Cardiac muscle cell (in vitro differentiated cells and primary cell): Measurements from ENCODE around the gene A4GALT. TPM values are rescaled to one million over a fixed set of nuclear protein-coding genes. Genes with fewer than 3 reads are reported as not detected.

Experiments
- DNase-seq, 2 donors: peaks; one replicate each; pipeline versions ENCODE4 v3.0.0 to v3.0.0-alpha.2; 2010 to 2017; ENCODE audit warnings: low read depth in 1 of 2, low spot score in 1 of 2
- H3K27ac ChIP-seq: fragments of 200-600 bp; sonication (generic); 2 replicates; pipeline ENCODE4 v1.5.1; 2016
- H3K27me3 ChIP-seq: fragments of 200-600 bp; sonication (generic); 2 replicates; pipeline ENCODE4 v1.6.0; 2016; ENCODE audit warnings: control low read depth
- H3K36me3 ChIP-seq: fragments of 200-600 bp; sonication (generic); 2 replicates; pipeline ENCODE4 v1.5.1; 2016; ENCODE audit warnings: control low read depth
- H3K4me1 ChIP-seq: fragments of 200-600 bp; sonication (generic); 2 replicates; pipeline ENCODE4 v1.8.1; 2017; ENCODE audit warnings: low read depth, mild to moderate bottlenecking, mixed run types
- H3K4me3 ChIP-seq: fragments of 200-600 bp; sonication (generic); 2 replicates; pipeline ENCODE4 v1.5.1; 2016; ENCODE audit warnings: mild to moderate bottlenecking
- H3K9me3 ChIP-seq: fragments of 200-600 bp; sonication (generic); 2 replicates; pipeline ENCODE4 v1.5.1; 2017; ENCODE audit warnings: low read depth, mild to moderate bottlenecking, control low read depth
- polyA plus RNA-seq: library from polyadenylated mRNA; unstranded; fragments of >200 nt; fragmentation: Nextera tagmentation; extraction: Ambion mirVana; gene quantifications from 2 replicates; pipeline ENCODE4 v1.2.1, GENCODE V29; 2016
- total RNA-seq: library from RNA; depleted of rRNA; stranded (reverse); fragments of >200 nt; gene quantifications from 2 replicates; pipeline ENCODE4 v1.2.3, GENCODE V29; 2016
- TF ChIP-seq, protein P1 (sequence below): IDR thresholded peaks from 2 replicates; pipeline ENCODE4 v1.5.1; 2012; ENCODE audit warnings: low read depth, mild to moderate bottlenecking, low read length

The A4GALT gene
- total and polyA plus RNA-seq, 2 experiments from 2014 or later = 15.1 to 26.1 TPM

DNA sequence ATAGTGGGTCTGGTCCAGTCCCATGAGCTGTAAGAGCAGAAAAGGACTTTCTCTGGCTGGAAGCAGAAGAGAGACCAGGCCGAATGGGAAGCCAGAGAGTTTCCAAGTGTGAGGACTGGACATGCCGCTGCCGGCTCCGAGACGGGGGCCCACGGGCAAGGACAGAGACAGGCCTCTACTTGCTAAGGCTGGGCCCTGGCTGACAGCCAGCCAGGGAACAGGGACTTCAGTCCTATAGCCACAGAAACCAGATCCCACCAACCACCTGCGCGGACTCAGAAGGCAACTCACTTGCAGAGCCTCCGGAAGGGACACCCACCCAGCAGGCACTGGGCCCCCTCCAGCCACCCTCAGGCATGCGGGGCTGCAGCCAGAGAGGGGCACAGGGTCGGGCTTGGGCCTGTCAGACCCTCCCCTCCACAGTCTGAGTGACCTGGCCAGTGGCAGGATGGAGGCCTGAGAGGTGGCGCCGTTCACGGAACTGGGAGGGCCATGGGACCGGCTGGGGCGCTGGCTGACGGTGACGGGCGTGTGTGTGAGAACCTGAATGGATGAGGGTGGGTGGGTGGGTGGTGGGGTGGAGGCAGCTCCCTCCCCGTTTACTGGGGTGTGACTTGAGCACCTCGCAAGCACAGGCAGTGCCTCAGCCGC lies 47.8 kb upstream of the A4GALT start:
- TF ChIP-seq, protein P1, sequence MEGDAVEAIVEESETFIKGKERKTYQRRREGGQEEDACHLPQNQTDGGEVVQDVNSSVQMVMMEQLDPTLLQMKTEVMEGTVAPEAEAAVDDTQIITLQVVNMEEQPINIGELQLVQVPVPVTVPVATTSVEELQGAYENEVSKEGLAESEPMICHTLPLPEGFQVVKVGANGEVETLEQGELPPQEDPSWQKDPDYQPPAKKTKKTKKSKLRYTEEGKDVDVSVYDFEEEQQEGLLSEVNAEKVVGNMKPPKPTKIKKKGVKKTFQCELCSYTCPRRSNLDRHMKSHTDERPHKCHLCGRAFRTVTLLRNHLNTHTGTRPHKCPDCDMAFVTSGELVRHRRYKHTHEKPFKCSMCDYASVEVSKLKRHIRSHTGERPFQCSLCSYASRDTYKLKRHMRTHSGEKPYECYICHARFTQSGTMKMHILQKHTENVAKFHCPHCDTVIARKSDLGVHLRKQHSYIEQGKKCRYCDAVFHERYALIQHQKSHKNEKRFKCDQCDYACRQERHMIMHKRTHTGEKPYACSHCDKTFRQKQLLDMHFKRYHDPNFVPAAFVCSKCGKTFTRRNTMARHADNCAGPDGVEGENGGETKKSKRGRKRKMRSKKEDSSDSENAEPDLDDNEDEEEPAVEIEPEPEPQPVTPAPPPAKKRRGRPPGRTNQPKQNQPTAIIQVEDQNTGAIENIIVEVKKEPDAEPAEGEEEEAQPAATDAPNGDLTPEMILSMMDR = no peak
- H3K9me3 ChIP-seq = no peaks in the 10 kb centered on the region
- H3K4me3 ChIP-seq = no peak overlapping the region
- H3K36me3 ChIP-seq = no peaks in the 10 kb centered on the region
- no peak overlapping the region for H3K27ac ChIP-seq
- no peak for DNase-seq
- H3K4me1 ChIP-seq = peaks cover 7% of the 10 kb centered on the region
- no peaks in the 10 kb centered on the region for H3K27me3 ChIP-seq

DNA sequence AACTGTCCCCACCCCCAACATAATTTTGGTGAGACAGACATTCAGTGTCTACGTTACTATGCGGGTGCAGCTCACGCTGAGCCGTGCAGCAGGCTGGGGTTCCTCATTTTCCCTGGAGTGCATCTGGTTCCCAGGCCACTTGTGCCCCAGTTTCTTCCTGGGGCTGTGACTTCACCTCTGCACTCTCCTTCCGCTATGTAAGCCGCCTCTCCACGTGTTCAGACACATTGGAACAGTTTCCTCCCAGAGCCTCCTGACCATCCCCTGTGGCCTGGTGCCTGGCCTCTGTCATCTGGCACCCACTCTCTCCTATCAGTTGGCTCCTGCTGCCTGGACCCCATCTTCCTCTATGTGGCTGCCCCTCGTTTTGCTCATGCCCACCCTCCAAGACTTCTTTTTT lies 46.2 kb upstream of the A4GALT start:
- Histone ChIP-seq H3K27me3 (no peaks in the 10 kb centered on the region), H3K9me3 (no peaks in the 10 kb centered on the region), H3K27ac (peak overlapping the region; percentile 60), H3K4me1 (peaks cover 3% of the 10 kb centered on the region), H3K4me3 (no peak overlapping the region), H3K36me3 (no peaks in the 10 kb centered on the region)
- TF ChIP-seq, protein P1 = no peak
- peak in 1 of 2 donors; percentile 58 for DNase-seq

DNA sequence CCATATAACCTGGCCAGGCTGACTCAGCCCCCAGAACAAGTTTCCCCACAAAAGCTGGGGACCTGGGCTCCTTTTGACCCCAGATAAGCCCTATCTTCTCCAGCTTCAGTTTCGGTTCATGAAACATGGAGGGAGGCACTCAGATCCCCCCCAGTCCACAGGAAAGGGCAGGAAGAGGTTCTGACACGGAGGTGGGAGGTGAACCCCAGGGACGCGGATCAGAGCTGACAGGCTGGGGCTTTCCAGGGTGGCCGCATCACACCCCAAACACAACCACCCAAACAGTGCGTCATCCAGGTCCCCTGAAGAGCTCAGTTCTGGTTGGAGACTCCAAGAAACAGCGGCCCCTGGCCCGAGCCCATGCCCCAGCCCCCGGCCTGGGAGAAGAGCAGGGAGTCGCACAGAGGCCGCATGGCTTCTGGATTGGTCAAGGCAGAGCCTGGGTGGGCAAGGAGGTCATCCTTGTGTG lies 44.3 kb upstream of the A4GALT start:
- TF ChIP-seq, protein P1 = no peak
- H3K27ac ChIP-seq = no peak overlapping the region
- H3K4me1 ChIP-seq = peaks cover 3% of the 10 kb centered on the region
- H3K36me3 ChIP-seq = no peaks in the 10 kb centered on the region
- H3K27me3 ChIP-seq = no peaks in the 10 kb centered on the region
- H3K4me3 ChIP-seq = no peak overlapping the region
- no peaks in the 10 kb centered on the region for H3K9me3 ChIP-seq
- DNase-seq = no peak

DNA sequence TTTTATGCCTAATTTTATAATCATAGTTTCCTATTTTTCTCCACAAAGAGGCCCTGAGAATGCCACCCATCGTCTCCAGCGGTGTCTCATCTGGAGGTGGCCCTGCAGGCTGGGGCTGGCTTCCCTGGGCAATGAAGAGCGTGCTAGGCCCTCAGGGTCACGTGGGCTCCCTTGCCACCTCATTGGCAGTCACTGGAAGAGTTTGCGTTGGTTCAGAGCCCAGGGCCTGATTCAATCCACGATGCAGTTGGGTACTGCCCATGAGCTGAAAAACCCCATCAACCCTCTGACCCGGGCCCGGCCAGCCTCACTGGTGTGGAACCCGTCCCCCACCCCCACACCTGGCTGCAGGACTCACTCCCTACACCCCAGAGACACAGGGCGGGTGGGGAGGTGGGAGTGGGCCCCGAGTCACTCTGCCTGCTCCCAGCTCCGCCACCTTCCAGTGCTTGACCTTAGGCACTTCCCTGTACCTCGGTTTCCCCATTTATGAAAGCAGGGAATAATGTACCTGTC lies 43.4 kb upstream of the A4GALT start:
- Histone ChIP-seq H3K36me3 (no peaks in the 10 kb centered on the region), H3K4me3 (no peak overlapping the region), H3K9me3 (no peaks in the 10 kb centered on the region), H3K4me1 (peaks cover 3% of the 10 kb centered on the region), H3K27me3 (no peaks in the 10 kb centered on the region), H3K27ac (no peak overlapping the region)
- TF ChIP-seq, protein P1 = no peak
- DNase-seq = no peak

DNA sequence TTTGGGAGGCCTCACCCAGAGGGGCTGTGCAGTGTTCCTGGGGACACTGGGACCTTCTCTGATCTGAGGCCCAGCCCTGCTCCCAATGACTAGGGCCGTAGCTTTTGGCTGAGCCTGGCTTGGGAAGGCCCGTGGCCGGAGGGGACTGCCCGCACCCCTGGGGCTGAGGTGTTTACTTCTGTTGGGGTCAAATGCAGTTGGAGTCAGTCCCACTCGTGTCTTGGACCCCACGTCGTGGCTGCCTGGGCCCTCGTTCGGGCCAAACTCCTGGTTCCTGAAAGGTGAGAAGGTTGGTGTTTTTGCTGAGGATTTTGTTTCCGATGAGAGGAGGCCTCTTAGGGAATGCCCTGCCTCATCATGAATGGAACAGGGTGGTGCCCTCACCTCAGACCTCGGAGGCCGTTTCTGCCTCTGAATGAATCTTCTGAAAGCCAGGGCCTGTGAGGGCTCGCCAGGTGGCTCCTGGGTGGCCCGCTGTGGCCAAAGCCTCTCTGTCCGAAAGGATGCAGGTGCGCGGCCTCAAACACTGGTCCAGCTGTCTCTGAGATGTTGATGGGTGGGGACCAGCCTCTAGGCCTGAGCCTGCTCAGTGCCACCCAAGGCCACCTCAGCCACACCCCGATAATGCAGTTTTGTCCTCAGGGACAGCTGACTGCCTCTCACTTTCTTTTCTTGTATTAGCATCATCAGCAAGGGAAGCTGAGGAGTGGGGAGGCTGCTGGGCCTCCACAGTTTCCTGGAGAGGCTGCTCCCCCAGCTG lies 40.3 kb upstream of the A4GALT start:
- H3K36me3 ChIP-seq = no peaks in the 10 kb centered on the region
- no peak overlapping the region for H3K4me3 ChIP-seq
- DNase-seq = no peak
- peaks cover 9% of the 10 kb centered on the region for H3K27me3 ChIP-seq
- no peaks in the 10 kb centered on the region for H3K4me1 ChIP-seq
- no peaks in the 10 kb centered on the region for H3K9me3 ChIP-seq
- no peak overlapping the region for H3K27ac ChIP-seq
- TF ChIP-seq, protein P1 = no peak
